Breast epithelium (tissue), 3 donors: ENCODE measurements around the gene TMEM254.

Source experiments
- CTCF ChIP-seq, 3 donors: fragments of 450-650 bp; IDR thresholded peaks; one replicate each; pipeline ENCODE4 v1.5.1; 2016 to 2017; ENCODE audit warnings: antibody characterized with exemption in 3 of 3, mild to moderate bottlenecking in 3 of 3, moderate library complexity in 3 of 3
- POLR2AphosphoS5 ChIP-seq, 3 donors: sonication (generic); formaldehyde crosslinking; IDR thresholded peaks; one replicate each; pipeline ENCODE4 v1.6.1; 2017; ENCODE audit warnings: antibody characterized with exemption in 3 of 3

DNA sequence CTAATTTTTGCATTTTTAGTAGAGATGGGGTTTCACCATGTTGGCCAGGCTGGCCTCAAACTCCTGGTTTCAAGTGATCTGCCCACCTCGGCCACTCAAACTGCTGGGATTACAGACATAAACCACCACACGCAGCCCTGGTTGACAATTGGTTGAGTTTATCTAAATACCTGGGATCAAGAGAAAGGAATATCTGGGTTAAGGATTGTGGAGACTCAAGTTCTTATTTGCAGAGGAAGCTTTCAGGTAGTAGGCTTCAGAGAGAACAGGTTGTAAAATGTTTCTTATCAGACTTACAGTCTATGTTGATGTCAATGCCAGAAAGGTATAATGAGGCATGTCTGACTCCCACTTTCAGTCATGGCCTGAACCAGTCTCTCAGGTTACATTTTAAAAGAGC, 5.9 kb upstream of the TMEM254 start:
- TF ChIP-seq CTCF (IDR thresholded peaks at IDR 0.05) (no peak), POLR2AphosphoS5 (IDR thresholded peaks at IDR 0.05) (no peak)
